HuH-7.5 (cell line): ENCODE results near the gene ATG16L1.

Source experiments
- DNase-seq: peaks from one replicate; pipeline ENCODE4 v3.0.0; 2011; ENCODE audit warnings: low spot score

Gene ATG16L1

DNA sequence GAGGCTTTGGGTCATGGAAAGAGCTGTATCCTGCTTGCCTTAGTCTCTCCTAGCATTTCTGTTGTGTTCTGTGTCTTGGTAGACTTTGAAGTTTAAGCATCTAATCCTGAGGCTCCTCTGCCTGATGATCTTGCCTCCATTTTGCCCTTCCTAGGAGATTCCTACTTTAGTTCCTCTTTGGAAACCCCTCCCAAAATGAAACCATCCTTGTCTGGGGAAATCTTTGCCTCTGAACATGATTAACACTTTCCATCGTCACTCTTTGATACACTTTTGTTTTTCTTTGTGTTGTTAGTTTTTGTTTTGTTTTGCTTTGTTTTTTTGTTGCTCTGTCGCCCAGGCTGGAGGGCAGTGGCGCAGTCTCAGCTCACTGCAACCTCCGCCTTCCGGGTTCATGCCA is 9.2 kb downstream of the ATG16L1 start:
- no peak for DNase-seq

GRCh38 chr2:233261819-233262555 is 10.5 kb downstream of the ATG16L1 start:
- DNase-seq: no peak

- no peak for DNase-seq
Observed at GRCh38 chr2:233262562-233262961, 11.1 kb downstream of the ATG16L1 start.

DNA sequence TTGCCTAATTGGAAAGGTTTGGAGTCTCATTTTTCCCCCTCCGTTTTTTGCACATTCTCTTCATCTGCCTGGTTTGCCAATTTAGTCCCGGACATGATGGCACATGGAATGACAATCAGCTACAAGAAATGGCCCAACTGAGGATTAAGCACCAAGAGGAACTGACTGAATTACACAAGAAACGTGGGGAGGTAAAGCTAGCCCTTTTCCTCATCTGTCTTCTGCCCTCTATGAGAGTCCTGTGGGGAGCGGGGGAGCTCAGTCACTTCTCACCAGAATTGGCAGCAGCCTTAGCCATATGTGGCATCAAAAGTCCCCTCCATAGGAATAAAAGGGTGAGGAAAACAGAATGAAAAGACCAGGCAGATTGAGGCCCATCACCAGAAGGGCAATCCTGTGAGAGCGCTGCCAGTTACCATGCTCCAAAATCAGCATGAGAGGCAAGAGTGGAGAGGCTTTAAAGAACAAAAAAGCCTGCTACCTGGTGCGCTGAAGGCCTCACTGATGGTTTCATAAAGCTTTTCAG is 11.6 kb downstream of the ATG16L1 start:
- no peak for DNase-seq

- DNase-seq: no peak
Observed at GRCh38 chr2:233264667-233265066, 13.2 kb downstream of the ATG16L1 start.

GRCh38 chr2:233265899-233266431 is 14.5 kb downstream of the ATG16L1 start:
- DNase-seq: no peak

- no peak for DNase-seq
Observed at GRCh38 chr2:233266481-233266880, 15.0 kb downstream of the ATG16L1 start.

DNA sequence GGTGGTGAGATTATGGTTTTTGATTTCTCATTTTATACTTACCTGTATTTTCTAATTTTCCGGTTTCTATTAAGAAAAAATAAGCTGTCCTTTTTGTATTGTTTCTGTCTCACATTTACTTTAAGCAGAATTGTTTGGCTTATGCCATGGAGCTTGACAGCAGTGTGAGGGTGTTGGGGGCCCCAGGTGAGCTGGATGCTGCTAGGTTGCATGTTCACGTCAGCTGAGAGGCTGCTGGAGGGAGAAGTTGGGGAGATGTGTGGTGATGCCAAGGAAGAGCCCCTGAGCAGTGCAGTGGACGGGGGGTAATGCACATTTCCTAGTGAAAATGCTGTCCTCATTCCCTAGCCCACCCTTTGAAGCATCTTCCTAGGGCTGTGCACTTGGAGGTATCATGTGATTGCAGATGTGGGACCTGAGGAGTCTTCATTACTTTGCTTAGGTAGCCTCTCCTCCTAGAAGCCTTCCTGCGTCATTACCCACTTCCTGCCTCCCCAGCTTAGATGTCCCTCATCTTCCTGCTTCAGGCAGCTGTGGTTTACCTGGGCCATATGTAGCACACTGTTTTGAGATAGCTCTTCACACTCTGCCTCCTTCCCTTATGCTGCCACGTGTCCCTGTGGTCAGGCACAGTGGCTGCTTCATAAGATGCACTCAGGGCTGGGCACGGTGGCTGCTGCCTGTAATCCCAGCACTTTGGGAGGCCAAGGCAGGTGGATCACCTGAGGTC is 16.2 kb downstream of the ATG16L1 start:
- no peak for DNase-seq

DNA sequence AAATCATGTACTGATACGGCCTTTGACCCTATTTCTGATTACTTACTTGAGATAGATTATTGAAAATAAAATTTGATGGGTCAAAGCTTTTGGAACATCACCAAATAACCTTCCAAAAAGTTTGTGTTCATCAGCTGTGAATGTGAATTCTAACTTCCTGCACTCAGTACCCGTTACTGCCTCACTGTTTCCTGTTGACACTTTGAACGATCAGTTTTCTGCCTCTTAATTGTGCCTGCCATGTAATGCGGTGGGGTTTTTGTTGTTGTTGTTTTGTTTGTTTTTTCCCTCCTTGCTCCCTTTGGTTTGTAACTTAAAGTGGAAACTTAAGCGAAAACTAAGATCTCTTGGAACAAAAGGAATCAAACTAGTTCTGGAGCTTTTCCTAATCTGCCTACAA is 18.9 kb downstream of the ATG16L1 start:
- DNase-seq: no peak

DNA sequence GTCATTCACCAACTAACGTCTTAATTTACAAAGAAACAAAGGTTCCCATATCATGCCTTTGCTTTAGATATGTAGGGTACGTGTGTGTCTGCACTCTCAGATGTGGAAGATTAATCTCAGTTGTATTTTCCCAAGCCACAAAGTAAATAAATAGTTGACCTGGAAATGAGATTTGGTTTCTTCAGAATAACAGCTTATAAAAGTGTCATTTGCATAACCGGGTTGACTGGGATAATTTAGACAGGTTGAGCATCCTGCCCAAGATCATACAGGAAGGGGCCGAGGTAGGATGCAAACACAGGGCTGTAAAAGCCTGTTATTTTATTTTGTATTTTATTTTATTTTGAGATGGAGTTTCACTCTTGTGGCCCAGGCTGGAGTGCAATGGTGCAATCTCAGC is 19.5 kb downstream of the ATG16L1 start:
- no peak for DNase-seq

DNA sequence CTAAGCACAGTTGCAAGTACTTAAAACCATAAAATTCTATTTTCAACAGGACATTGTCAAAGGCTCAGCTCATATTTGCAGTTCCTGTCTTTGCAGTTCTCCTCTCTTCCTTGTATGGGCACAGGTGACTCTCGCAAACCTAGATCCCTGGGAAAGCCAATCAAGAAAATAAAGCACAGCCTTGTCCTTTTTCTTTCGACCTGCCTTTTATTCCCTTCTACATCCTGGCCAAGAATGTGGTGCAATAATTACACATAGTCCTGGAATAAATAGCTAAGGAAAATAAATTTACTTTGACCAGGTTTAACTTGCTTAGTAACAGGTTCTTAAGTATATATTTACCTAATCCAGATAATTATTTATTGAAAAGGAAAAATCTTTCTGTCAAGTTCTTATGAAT is 20.2 kb downstream of the ATG16L1 start:
- DNase-seq: no peak

DNA sequence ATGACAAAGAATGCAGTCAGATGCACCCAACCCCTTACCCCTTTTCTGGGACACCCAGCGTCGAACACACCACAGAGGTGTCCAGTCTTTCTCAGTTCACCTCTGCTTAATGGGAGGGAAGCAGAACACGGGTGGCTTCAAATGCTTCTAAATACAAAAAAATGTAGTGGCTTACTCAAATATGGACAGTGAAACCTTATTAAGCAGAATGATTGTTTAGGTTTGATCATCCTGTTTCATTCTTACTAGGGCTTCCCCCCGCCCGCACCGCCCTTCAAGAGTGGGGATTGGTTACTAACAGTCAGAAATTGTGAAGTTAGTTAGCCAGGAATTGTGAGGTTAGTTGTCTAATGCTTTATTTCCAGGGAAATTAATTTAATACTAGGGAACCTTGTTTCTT is 21.6 kb downstream of the ATG16L1 start:
- DNase-seq: no peak

DNA sequence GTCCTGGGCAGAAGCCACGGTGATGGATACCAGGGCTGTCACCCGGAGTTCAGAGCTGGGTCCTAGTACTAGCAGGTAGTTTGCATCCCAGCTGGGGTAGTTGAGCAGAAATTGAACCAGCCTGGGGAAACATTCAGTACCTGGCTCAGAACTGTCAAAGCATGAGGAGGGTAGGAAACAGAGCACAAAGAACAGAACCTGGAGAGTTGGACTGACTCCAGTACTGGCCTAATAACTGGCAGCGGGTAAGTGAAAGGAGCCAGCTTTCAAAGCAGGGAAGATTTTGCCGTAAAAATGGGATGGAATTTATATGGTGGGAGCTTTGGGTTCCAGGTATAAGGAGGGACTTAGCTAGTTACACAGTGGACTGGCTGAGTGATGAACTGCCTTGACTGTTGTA is 23.8 kb downstream of the ATG16L1 start:
- DNase-seq: no peak

DNA sequence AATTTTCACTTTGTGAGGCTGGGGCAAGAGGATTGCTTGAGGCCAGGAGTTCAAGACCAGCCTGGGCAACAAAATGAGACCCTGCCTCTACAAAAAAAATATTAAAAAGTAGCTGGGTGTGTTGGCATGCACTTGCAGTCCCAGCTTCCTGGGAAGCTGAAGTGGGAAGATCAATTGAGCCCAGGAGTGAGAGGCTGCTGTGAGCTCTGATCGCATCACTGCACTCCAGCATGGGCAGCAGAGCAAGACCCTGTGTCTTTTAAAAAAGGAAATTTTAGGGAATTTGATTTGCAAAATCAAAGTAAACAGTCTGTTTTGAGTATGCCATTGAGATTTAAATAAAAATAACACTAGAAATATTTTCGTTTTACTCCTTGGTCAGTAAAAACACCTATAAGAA is 27.4 kb downstream of the ATG16L1 start:
- DNase-seq: no peak

- no peak for DNase-seq
Observed at GRCh38 chr2:233280114-233280693, 28.7 kb downstream of the ATG16L1 start.

GRCh38 chr2:233281553-233281952 is 30.1 kb downstream of the ATG16L1 start:
- no peak for DNase-seq

- DNase-seq: no peak
Observed at GRCh38 chr2:233281992-233282603, 30.6 kb downstream of the ATG16L1 start.

DNA sequence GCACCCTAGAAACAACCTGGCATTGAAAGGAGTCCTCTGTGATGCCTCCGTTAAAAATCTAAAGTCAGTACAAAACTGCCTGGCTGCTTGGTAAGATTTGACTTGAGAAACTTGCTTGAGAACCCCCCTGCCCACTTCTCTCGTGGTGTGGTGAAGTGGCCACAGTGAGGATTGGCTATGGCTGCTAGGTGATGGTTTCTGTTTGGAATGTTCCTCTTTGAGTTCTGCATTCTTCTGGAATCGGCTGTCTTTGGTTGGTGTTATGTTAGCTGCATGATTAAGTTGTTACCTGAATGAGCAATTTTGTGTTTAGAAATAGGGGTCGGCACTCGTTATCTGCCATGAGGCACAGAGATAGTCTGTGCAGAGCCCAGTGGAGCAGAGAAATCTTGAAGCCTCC is 34.4 kb downstream of the ATG16L1 start:
- no peak for DNase-seq

GRCh38 chr2:233287871-233288270 is 36.4 kb downstream of the ATG16L1 start:
- no peak for DNase-seq

- no peak for DNase-seq
Observed at GRCh38 chr2:233288663-233289062, 37.2 kb downstream of the ATG16L1 start.

DNA sequence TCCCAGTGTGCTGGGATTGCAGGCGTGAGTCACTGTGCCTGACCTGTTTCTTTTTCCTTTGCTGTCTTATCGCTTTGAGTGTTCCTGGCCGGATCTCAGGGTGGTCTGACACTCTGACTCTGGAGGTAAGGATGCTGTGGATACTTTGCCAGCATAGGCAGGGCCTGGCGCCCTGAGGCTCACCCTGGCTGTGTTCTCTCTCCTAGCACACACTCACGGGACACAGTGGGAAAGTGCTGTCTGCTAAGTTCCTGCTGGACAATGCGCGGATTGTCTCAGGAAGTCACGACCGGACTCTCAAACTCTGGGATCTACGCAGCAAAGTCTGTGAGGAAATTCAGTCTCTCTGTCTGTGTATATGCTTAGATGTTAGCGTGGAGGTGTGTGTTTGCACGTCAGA is 38.2 kb downstream of the ATG16L1 start:
- no peak for DNase-seq

- DNase-seq: no peak
Observed at GRCh38 chr2:233290051-233290845, 38.8 kb downstream of the ATG16L1 start.
